Measurements from ENCODE around the gene NLRC5.

- TF ChIP-seq CTCF (IDR thresholded peaks at IDR 0.05), result no peak
- no peak for TF ChIP-seq POLR2A (IDR thresholded peaks at IDR 0.05; ENCODE audit: low read depth)
These were observed 33.3 kb upstream of the NLRC5 start for GRCh38 chr16:56956076-56956475.

Data from esophagus muscularis mucosa (tissue), 3 donors.